ENCODE measurements around the gene PCDH1. TPM values are rescaled to one million over a fixed set of nuclear protein-coding genes. Genes with fewer than 3 reads are reported as not detected.

PCDH1 gene
- total and polyA plus RNA-seq, 2 donors (not counting 3 experiments of a cell fraction or from before 2014, with no cell fraction given): 113 to 136 TPM

GRCh38 chr5:141904551-141904950 lies 26.3 kb upstream of the PCDH1 start:
- no peak overlapping the region for H3K4me2 ChIP-seq (ENCODE audit: insufficient read depth, low read length)
- no peaks in the 10 kb centered on the region for H4K20me1 ChIP-seq (replicated peaks; ENCODE audit: control insufficient read depth, extremely low read depth, insufficient read depth, low read length)
- dilution Hi-C loops (cut with MboI; ENCODE audit: extremely low pct_ligation_motif_present, low sequenced_read_pairs) (no loop called here), intact Hi-C loops (cut with micrococcal nuclease) (no loop called here)
- H3K27me3 ChIP-seq (ENCODE audit: control insufficient read depth in 2 of 2, insufficient read depth in 2 of 2, low read length in 2 of 2): peaks cover 4 to 5% of the 10 kb centered on the region in 2 experiments
- no peaks in the 10 kb centered on the region for H3K9me3 ChIP-seq (replicated peaks; ENCODE audit: control insufficient read depth, insufficient read depth, low read length)
- BruUV-seq (replicated peaks): no TSS peak
- no peak overlapping the region for H3K27ac ChIP-seq (ENCODE audit: insufficient read depth, low read depth, low read length)
- TF ChIP-seq, protein P1, sequence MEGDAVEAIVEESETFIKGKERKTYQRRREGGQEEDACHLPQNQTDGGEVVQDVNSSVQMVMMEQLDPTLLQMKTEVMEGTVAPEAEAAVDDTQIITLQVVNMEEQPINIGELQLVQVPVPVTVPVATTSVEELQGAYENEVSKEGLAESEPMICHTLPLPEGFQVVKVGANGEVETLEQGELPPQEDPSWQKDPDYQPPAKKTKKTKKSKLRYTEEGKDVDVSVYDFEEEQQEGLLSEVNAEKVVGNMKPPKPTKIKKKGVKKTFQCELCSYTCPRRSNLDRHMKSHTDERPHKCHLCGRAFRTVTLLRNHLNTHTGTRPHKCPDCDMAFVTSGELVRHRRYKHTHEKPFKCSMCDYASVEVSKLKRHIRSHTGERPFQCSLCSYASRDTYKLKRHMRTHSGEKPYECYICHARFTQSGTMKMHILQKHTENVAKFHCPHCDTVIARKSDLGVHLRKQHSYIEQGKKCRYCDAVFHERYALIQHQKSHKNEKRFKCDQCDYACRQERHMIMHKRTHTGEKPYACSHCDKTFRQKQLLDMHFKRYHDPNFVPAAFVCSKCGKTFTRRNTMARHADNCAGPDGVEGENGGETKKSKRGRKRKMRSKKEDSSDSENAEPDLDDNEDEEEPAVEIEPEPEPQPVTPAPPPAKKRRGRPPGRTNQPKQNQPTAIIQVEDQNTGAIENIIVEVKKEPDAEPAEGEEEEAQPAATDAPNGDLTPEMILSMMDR (IDR thresholded peaks at IDR 0.05; ENCODE audit: extremely low read depth in 1 of 2, insufficient read depth in 1 of 2, low read depth in 1 of 2, low read length in 2 of 2): no peak
- TF ChIP-seq MYC (IDR thresholded peaks at IDR 0.05; ENCODE audit: low read depth, low read length) (no peak), JUN (IDR thresholded peaks at IDR 0.05; ENCODE audit: borderline replicate concordance, insufficient read depth, insufficient read length, low read depth) (no peak), POLR2A (IDR thresholded peaks at IDR 0.05; ENCODE audit: low read depth, low read length) (no peak)
- H3K9me1 ChIP-seq (replicated peaks; ENCODE audit: control insufficient read depth, extremely low read depth, insufficient read depth, low read length): no peaks in the 10 kb centered on the region
- H3K4me1 ChIP-seq (ENCODE audit: control insufficient read depth, extremely low read depth, insufficient read depth, low read length): no peaks in the 10 kb centered on the region
- H3K9ac ChIP-seq (replicated peaks; ENCODE audit: extremely low read depth, insufficient read depth, low read length): no peak overlapping the region
- H3K79me2 ChIP-seq (ENCODE audit: control insufficient read depth, insufficient read depth, low read length): no peaks in the 10 kb centered on the region
- no peaks in the 10 kb centered on the region for H3K36me3 ChIP-seq (ENCODE audit: control insufficient read depth in 2 of 2, extremely low read depth in 1 of 2, insufficient read depth in 2 of 2, low read length in 2 of 2)
- no peak overlapping the region for H3K4me3 ChIP-seq (replicated peaks in 1 of 3; ENCODE audit: insufficient read depth in 1 of 3, low read depth in 1 of 3, low read length in 3 of 3)
- no peak overlapping the region for H2AFZ ChIP-seq (ENCODE audit: low read depth, low read length)
- FAIRE-seq: no peak
- ChIA-PET CTCF (interaction anchor here (1.2 to 1.9 kb wide), 4 partner anchors 10 to 212 kb away, joined by 3 to 5 read pairs (median 4); no protein-coding TSS in a partner anchor), POLR2A (interaction anchor here (0.5 kb wide), 1 partner anchor 8 kb away, joined by 4 read pairs; no protein-coding TSS in a partner anchor)
- DNase-seq (ENCODE audit: low read depth, low spot score): no peak

- FAIRE-seq (no peak), DNase-seq (ENCODE audit: low read depth, low spot score) (no peak)
- CTCF ChIA-PET: interaction anchor here (0.8 to 1.5 kb wide), 4 partner anchors 11 to 24 kb away, joined by 3 to 5 read pairs (median 4); no protein-coding TSS in a partner anchor
- Histone ChIP-seq H4K20me1 (replicated peaks; ENCODE audit: control insufficient read depth, extremely low read depth, insufficient read depth, low read length) (no peaks in the 10 kb centered on the region), H3K9me3 (replicated peaks; ENCODE audit: control insufficient read depth, insufficient read depth, low read length) (no peaks in the 10 kb centered on the region), H3K27me3 (ENCODE audit: control insufficient read depth in 2 of 2, insufficient read depth in 2 of 2, low read length in 2 of 2) (peaks cover 4 to 9% of the 10 kb centered on the region in 2 experiments), H3K27ac (ENCODE audit: insufficient read depth, low read depth, low read length) (no peak overlapping the region), H3K4me2 (ENCODE audit: insufficient read depth, low read length) (no peak overlapping the region), H2AFZ (ENCODE audit: low read depth, low read length) (no peak overlapping the region), H3K4me3 (replicated peaks in 1 of 3; ENCODE audit: insufficient read depth in 1 of 3, low read depth in 1 of 3, low read length in 3 of 3) (no peak overlapping the region), H3K4me1 (ENCODE audit: control insufficient read depth, extremely low read depth, insufficient read depth, low read length) (no peaks in the 10 kb centered on the region), H3K9me1 (replicated peaks; ENCODE audit: control insufficient read depth, extremely low read depth, insufficient read depth, low read length) (no peaks in the 10 kb centered on the region), H3K36me3 (ENCODE audit: control insufficient read depth in 2 of 2, extremely low read depth in 1 of 2, insufficient read depth in 2 of 2, low read length in 2 of 2) (no peaks in the 10 kb centered on the region), H3K79me2 (ENCODE audit: control insufficient read depth, insufficient read depth, low read length) (no peaks in the 10 kb centered on the region), H3K9ac (replicated peaks; ENCODE audit: extremely low read depth, insufficient read depth, low read length) (no peak overlapping the region)
- dilution Hi-C loops (cut with MboI; ENCODE audit: extremely low pct_ligation_motif_present, low sequenced_read_pairs) (no loop called here), intact Hi-C loops (cut with micrococcal nuclease) (no loop called here)
- POLR2A ChIA-PET: no interaction called here
- no TSS peak for BruUV-seq (replicated peaks)
- TF ChIP-seq JUN (IDR thresholded peaks at IDR 0.05; ENCODE audit: borderline replicate concordance, insufficient read depth, insufficient read length, low read depth): no peak
- no peak for TF ChIP-seq FOS (IDR thresholded peaks at IDR 0.05; ENCODE audit: borderline replicate concordance, insufficient read depth, low read length)
- no peak for TF ChIP-seq GATA2 (IDR thresholded peaks at IDR 0.05; ENCODE audit: insufficient read depth, insufficient read length, low read depth, low read length)
- no peak for TF ChIP-seq EZH2 (IDR thresholded peaks at IDR 0.05; ENCODE audit: borderline replicate concordance, low read depth, low read length, severe bottlenecking)
- TF ChIP-seq MYC (IDR thresholded peaks at IDR 0.05; ENCODE audit: low read depth, low read length): no peak
- TF ChIP-seq, protein P1 (IDR thresholded peaks at IDR 0.05; ENCODE audit: extremely low read depth in 1 of 2, insufficient read depth in 1 of 2, low read depth in 1 of 2, low read length in 2 of 2): no peak
- TF ChIP-seq POLR2A (IDR thresholded peaks at IDR 0.05; ENCODE audit: low read depth, low read length): no peak
- TF ChIP-seq POLR2AphosphoS5 (IDR thresholded peaks at IDR 0.05; ENCODE audit: insufficient read depth, low read depth, low read length): no peak
- TF ChIP-seq, protein P2, sequence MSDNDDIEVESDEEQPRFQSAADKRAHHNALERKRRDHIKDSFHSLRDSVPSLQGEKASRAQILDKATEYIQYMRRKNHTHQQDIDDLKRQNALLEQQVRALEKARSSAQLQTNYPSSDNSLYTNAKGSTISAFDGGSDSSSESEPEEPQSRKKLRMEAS (IDR thresholded peaks at IDR 0.05; ENCODE audit: insufficient read depth, insufficient read length): no peak
These were observed 25.1 kb upstream of the PCDH1 start for GRCh38 chr5:141903261-141903660.
